Lung (tissue), 12 donors: Measurements from ENCODE around the gene PKIG. TPM values are rescaled to one million over a fixed set of nuclear protein-coding genes. Genes with fewer than 3 reads are reported as not detected.
A peak's percentile ranks its signal among the peaks of the same experiment; 100 is the strongest.

Source experiments
- ATAC-seq: fragments of 200-7000 bp; cut with Tn5 transposase; one replicate; pipeline ENCODE4 v1.9.1; 2020; ENCODE audit warnings: moderate number of reproducible peaks; ENCODE audit not compliant: insufficient read depth, low FRiP score
- DNase-seq, 3 donors: peaks; one replicate each; pipeline ENCODE4 v3.0.0-alpha.2; 2013 to 2017
- H3K27ac ChIP-seq, 2 donors: one replicate each; pipeline ENCODE4 v1.5.1; 2013; ENCODE audit warnings: mild to moderate bottlenecking in 2 of 2, moderate library complexity in 2 of 2, control low read depth in 1 of 2, inconsistent platforms in 1 of 2, low read depth in 1 of 2, low read length in 1 of 2
- H3K27me3 ChIP-seq, 3 donors: one replicate each; pipeline ENCODE4 v1.5.1; 2013; ENCODE audit warnings: low read length in 2 of 3; ENCODE audit not compliant: control insufficient read depth in 3 of 3, insufficient read depth in 3 of 3
- H3K36me3 ChIP-seq, 4 donors: one replicate each; pipeline ENCODE4 v1.5.1; 2013; ENCODE audit warnings: low read length in 4 of 4, mild to moderate bottlenecking in 1 of 4, moderate library complexity in 1 of 4; ENCODE audit not compliant: control insufficient read depth in 4 of 4, insufficient read depth in 4 of 4
- H3K4me1 ChIP-seq, 5 donors: one replicate each; pipeline ENCODE4 v1.5.1; 2013; ENCODE audit warnings: low read length in 5 of 5, mild to moderate bottlenecking in 2 of 5, moderate library complexity in 1 of 5; ENCODE audit not compliant: control insufficient read depth in 5 of 5, insufficient read depth in 5 of 5
- H3K4me3 ChIP-seq: one replicate; pipeline ENCODE4 v1.5.1; 2013; ENCODE audit warnings: mild to moderate bottlenecking, control low read depth, moderate library complexity
- H3K9ac ChIP-seq, 2 donors: one replicate each; pipeline ENCODE4 v1.5.1; 2013; ENCODE audit warnings: low read length in 2 of 2, control low read depth in 1 of 2; ENCODE audit not compliant: insufficient read depth in 1 of 2
- H3K9me3 ChIP-seq, 4 donors: one replicate each; pipeline ENCODE4 v1.5.1; 2013; ENCODE audit warnings: low read length in 3 of 4, mild to moderate bottlenecking in 1 of 4, moderate library complexity in 1 of 4; ENCODE audit not compliant: control insufficient read depth in 4 of 4, insufficient read depth in 3 of 4
- CTCF ChIP-seq: IDR thresholded peaks from 2 replicates; pipeline ENCODE4 v1.5.1; 2012; ENCODE audit warnings: mild to moderate bottlenecking; ENCODE audit errors: control extremely low read depth, extremely low read depth
- WGBS, 2 donors: extraction: QIAGEN DNeasy Blood & Tissue Kit; methylation state at CpG; one replicate each; pipeline ENCODE4 v1.1.7; 2013; 5-methylcytosine and 5-hydroxymethylcytosine counted together
- polyA plus RNA-seq, 2 donors: library from polyadenylated mRNA; stranded (reverse); fragments of 200-250 nt; gene quantifications; one replicate each; pipeline ENCODE4 v1.2.1, GENCODE V29; 2013
- total RNA-seq, 2 donors: library from RNA; depleted of rRNA in 1 of 2; stranded (reverse); fragments of >200 nt in 1 of 2; gene quantifications; one replicate each; pipeline ENCODE4 v1.2.1, GENCODE V29; 2014 to 2021
- donor health status: control.
- donor health status: control.
- donor health status: Bipolar disorder and iron deficiency.
- donor health status: healthy.
- donor health status: DM: yes; HTN: yes; CAD: no.

Gene PKIG
- total and polyA plus RNA-seq, 4 donors: 45.7 to 67.8 (median 63.0) TPM

DNA sequence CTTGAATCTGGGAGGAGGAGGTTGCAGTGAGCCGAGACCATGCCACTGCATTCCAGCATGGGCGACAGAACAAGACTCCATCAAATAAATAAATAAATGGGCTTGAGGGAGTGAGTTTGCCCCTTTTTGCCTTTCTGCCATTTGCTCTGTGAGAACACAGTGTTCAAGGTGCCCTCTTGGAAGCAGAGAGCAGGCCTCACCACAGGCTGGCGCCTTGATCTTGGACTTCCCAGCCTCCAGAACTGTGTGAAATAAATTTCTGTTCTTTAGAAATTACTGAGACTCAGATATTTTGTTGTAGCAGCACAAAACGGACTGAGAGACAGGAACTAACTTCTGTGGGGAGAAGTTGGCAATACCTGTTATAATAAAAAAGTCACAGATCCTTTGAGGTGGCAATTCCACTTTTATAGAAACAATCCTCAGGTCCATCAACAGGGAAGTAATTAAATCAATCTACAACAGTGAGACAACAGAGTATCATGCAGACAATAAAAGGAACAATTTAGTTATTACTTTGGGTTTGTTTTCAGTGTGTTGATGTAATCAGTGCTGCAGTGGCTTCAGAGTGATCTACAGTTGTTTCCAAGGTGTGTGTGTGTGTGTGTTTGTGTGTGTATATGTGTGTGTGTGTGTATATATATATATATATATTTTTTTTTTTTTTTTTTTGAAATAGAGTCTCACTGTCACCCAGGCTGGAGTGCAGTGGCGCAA lies 24.5 kb downstream of the PKIG start:
- DNase-seq (no peak), ATAC-seq (no peak)
- H3K27me3 ChIP-seq: no peaks in the 10 kb centered on the region
- H3K27ac ChIP-seq: peak overlapping the region in 1 of 2 donors; percentile 12
- WGBS, 2 donors: 93 to 94% methylated on average over 5 of the region's 5 CpGs
- no peaks in the 10 kb centered on the region for H3K36me3 ChIP-seq
- H3K9ac ChIP-seq: no peak overlapping the region
- peaks cover 3 to 18% (median 13%) of the 10 kb centered on the region in 5 donors for H3K4me1 ChIP-seq
- no peak for TF ChIP-seq CTCF
- H3K4me3 ChIP-seq: no peak overlapping the region
- no peaks in the 10 kb centered on the region for H3K9me3 ChIP-seq

- Histone ChIP-seq H3K4me3 (no peak overlapping the region), H3K27ac (peak overlapping the region; percentile 84), H3K9me3 (no peaks in the 10 kb centered on the region), H3K27me3 (no peaks in the 10 kb centered on the region), H3K4me1 (peaks cover 0 to 12% (median 9%) of the 10 kb centered on the region in 5 donors), H3K9ac (no peak overlapping the region), H3K36me3 (peaks cover 0 to 7% (median 3%) of the 10 kb centered on the region in 4 donors)
- ATAC-seq (no peak), DNase-seq (no peak)
- TF ChIP-seq CTCF: no peak
- 64 to 76% methylated on average over 9 of the region's 9 CpGs for WGBS, 2 donors
Measured at GRCh38 chr20:44609006-44609515, 26.7 kb downstream of the PKIG start.

DNA sequence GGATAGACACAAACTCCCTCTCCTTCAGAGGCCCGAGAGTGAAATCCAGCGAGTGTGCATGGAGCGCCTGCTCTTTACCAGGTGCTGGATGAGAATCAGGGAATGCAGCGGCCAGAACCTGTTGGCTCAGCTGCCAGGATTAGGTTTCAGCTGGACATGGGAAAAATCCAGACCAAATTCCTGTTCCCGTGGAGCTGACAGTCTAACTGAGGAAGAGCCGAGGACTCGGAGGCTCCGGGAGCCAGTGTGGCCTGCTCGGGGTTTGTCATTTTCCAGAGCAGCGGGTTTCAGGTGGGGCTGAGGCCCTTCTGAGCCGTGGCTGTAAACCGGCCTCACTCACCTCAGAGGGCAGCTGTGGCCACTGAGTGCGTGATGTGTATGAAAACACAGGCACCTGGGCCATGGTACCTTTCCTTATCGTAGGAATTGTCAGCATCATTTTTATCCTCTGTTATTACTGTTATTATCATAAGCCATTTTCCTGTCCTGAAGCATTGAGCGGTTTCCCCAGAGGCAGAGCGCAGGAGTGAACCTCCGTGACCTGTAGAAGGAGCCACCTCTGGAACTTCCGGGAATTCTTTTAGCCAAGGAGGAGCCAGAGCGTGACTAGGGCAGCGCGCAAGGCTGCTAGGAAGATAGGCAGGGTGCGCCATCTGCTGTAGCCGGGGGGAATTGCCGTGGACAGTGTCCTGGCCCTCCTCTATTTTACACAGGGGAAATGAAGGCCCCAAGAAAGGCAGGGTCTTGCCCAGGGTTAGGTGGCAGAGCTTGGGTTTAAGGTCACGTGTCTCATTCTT lies 27.3 kb downstream of the PKIG start:
- ATAC-seq: peak; percentile 97
- DNase-seq: peak; percentile 89 to 91 (median 89)
- TF ChIP-seq CTCF: peak; percentile 98
- Histone ChIP-seq H3K36me3 (peaks cover 0 to 12% (median 5%) of the 10 kb centered on the region in 4 donors), H3K4me1 (peaks cover 0 to 13% (median 8%) of the 10 kb centered on the region in 5 donors), H3K4me3 (no peak overlapping the region), H3K27me3 (no peaks in the 10 kb centered on the region), H3K9me3 (no peaks in the 10 kb centered on the region), H3K27ac (peak overlapping the region; percentile 84), H3K9ac (peak overlapping the region in 1 of 2 donors; percentile 68)
- 28 to 35% methylated on average over 25 of the region's 25 CpGs for WGBS, 2 donors
